GM04504 (cell line): ENCODE results near the gene CDH22.

Experiments used
- DNase-seq: peaks from one replicate; pipeline ENCODE4 v3.0.0-alpha.2; 2012; ENCODE audit warnings: low read depth

Gene CDH22

DNA sequence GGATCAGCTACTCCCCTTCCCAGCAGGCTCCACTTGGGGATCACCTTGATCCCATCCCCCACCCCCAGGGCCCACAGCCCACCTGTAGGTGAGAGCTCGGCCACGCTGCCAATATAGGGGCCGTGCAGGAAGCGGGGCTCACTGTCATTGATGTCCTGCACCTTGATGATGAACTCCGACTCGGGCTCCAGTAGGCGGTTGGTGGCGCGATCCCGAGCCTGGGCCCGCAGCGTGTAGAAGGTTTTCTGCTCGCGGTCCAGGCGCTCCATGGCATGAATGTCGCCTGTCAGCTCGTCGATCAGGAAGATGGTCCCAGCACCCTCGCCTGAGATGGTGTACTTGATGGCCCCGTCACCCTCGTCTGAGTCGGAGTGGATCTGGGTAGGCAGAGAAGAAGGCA lies 67.4 kb downstream of the CDH22 start:
- DNase-seq: no peak

DNA sequence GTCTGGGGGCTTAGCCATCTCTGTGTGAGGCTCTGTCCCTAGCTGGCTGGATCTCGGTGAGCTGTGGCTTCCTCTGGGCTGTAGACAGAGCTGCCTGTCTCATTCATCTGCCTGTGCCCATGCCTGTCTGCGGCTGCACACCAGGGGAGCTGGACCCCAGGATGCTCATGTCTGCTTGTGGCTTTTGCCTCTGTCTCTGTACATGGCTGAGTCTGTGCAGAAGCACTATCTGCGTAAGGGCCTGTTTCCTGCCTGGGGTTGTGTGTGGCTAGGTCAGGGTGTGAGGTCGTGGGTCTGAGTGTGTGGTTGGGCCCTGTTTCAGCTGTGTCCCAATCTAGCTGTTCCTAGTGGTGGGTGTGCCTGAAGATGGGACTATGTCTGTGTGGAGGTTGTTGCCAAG lies 68.2 kb downstream of the CDH22 start:
- DNase-seq: no peak

DNA sequence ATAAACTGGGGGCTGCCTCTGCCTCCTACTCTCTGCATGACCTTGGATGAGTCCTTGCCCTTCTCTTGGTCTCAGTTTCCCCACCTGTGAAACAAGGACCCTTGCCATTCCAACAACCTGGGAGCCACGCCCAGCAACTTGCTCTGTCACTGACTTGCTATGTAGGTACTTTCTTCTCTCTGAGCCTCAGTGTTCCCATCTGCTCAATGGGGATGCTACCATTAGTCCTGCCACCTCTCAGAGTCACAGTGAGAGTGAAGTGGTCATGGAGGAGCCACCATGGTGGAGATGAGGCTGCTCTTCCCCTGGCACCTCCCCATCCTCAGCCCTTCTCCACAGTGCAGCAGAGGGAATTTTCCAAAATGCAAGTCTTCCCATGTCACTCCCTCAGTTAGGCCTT lies 70.6 kb downstream of the CDH22 start:
- no peak for DNase-seq

DNA sequence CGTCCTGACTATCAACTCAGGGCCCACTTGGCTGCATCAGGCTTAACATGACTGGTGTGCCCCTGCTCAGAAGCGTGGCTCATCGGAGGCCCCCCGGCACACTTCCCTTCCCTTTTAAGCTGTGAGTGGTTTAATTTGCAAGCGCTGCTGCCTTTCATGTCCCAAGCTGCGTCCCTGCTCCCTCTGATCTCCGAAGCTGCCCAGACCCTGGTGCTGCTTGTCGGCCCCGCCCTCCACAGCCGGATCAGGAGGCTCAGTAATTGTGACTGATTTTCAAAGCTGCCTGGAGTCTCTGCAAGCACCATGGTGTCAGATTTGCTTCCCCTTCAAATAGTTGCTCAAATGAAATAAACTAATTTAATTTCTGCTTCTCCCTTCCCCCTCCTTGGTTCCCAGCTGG lies 71.1 kb downstream of the CDH22 start:
- DNase-seq: no peak

DNA sequence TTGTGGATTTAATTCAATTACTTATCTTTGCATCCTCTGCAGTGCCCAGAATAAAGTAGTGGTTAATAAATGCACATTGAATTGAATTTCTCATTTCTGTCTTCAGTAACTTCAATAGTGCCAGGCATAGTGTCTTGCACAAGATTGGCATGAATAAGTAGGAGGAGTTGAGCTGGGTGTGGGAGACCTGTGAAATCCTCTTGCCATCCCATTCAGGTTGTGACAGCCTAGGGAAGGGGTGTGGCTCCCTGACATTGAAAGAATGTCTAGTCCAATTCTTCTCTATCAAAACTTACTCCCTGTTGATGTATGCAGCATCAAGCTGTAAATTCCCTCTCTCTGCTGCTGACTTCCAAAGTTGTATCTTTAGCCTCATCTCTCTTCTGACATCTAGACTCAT lies 73.2 kb downstream of the CDH22 start:
- DNase-seq: no peak

DNA sequence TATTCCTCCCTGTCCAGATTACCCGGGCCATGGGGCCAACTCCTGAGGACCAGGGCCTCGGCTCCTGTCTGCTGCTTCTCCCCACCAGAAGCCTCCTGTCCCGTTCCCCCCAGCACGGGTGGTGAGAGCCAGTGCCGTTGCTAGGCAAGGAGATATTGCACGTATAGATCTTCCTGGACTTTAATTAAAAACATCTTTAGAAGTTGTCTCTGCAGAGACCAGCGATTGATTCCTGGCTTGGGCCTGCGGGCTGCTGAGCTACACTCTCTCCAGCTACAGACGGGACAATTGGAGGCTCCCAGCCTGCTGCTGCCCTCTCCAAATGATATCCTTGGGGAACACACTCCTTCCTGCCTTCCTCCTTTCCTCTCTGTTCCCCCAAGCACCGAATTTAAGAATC lies 74.6 kb downstream of the CDH22 start:
- no peak for DNase-seq

DNA sequence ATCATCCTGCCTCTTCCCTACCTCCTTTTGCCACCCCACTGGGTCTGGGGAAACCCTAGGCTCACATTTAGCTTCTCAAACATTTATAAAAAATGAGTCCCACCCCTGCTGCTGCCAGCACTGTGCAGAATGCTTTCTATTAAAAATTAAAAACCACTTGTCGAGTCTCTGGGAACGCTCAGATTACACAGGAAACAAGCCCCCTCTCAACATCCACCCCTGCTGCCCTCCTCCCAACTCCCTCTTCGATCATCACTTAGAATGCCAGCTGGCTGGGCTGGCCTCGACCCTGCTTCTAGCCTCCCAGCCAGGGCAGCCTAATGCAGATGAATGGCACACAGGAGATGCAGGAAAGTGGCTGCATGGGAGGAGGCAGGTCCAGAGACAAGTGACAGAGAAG lies 75.8 kb downstream of the CDH22 start:
- no peak for DNase-seq

DNA sequence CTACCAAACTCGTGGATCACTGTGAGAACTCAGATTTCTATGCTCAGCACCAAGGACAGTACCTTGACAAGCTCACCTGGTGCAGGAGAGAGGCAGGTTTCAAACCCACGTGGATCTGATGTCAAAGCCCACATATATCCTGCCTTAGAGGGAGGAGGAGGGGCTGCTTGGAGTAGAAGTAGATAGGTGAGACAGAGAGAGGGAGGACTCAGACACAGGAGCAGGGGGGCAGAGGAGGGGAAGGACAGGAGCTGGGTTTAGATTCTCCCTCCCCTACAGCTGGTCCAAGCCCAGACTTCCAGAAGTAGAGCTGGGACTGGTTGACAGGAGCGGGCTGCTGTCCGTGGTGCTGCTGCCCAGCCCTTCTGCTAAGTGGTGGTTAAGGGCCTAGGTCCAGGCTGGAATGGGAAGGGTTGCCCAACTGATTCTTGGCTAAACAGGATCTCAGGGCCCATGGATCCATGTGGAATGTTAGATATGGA lies 77.5 kb downstream of the CDH22 start:
- no peak for DNase-seq

DNA sequence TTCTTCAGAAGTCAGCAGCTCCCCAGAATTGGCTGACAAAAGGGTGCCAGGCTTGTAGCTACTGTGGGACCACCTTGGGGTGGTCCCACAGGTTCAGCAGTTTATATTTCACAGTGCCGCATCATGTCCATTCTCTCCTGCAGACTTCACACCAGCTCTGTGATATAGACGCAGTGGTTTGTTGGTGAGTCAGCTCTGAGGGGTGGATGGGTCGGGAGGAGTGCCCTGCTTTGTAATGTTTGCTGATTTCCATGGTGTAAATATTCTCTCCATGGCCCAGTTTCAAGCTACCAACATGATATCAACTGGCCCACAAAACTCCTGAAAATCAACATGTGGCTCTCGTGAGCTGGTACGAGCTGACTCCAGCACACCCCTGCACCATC lies 78.2 kb downstream of the CDH22 start:
- no peak for DNase-seq

DNA sequence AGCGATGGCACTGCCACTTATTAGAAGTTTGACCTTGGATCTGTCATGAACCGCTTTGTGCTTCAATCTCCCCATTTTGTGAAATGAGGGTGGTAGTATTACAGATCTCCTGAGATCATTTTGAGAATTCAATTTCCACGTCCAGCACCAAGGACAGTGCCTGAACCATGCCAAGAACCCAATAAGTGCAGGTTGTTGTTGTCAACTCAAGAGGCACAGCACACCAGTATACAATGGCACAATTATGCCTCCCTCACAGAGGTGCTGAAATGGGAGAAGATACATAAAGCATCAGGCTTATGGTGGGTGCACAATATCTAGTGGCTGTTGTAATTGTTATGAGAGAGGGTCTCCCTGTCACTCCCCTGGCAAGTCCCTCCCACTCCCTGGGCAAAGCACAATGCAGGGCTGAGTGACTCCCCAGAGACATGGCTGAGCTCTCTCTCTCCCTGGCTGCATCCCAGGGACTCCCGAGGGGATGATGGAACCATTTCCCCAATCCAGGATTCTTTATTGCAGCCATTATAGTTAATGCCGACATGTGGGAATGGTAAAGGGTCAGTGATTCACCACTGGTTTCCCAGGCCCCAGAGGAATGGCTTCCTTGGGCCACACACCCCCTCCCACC lies 78.7 kb downstream of the CDH22 start:
- DNase-seq: no peak

DNA sequence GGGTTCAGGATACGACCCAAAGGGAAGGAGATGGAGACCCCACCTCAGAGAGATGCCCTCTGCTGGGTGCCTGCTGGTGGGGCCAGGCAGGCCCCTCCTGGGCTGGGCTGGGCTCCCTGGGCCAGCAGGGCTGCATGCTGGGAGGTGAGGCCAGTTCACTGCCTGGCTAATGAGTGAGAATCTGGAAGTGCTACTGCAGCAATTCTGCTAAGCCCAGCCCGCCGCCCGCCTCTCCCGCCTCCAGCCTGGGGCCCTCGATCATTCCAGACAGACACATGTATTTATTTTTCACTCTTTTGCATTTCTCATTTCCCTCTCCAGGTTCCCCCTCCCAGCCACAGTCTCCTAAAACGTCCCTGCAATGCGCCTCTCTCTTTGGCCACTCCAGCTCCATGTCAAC lies 79.6 kb downstream of the CDH22 start:
- no peak for DNase-seq

DNA sequence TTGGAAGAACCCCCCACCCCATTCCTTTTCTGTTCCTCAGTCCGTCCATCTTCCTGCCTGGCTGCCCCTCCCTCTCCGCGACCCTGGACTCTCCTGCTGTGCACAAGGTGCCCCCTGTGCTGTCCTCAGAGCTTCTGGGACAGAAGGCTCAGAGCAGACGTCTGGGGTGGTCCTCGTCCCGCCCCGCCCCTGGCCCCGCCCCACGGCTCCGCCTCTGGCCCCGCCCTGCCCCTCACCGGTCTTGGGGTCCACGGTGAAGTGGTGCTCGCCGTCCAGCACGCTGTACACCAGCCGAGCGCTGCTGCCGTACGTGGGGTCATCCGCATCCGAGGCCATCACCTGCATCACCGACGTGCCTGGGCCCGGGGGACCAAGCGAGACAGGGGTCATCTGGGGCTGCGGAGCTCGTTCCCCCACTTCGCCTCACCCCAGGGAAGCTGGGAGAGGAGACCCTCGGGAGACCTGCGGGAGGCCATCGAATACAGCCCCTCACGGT lies 81.0 kb downstream of the CDH22 start:
- no peak for DNase-seq

DNA sequence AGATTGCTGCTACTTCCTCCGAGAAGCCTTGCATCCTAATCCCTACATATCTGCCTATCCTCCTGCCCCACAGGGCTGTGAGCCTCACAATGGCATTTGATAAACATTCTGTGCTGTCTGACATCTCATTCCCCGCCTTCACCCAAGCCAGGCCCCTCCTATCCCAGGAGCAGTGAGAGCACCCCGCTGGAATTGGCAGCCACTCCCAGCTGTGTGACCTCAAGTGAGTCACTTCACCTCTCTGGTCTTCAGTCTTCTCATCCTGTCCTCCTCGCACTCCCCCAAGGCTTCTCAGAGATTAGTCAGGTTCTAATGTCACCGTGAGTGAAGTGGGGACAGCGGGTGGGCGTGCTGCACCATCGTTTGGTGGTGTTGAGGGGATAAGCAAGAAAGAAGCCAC lies 81.7 kb downstream of the CDH22 start:
- DNase-seq: no peak

DNA sequence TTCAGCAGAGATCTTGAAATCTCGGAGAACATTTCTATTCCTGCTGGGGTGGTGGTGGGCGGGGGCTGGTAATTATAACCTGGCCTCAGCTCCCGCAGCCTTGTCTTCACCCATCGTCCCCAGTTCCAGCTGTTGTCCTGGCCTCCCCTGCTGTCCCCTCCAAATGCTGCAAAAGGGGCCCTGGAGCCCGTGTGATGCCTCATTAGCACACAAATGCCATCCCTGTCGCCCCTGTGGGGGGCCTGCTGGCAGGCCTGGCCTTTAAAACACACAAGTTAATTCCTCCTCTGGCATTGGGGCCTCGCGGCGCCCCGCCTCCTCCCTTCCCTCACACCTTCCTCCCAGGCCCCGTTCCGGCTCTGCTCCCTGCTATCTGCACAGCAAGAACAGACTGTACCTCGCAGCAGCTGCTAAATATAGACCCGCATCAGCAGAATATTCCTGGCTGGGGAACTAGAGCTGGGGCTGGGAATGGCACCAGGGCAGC lies 85.7 kb downstream of the CDH22 start:
- DNase-seq: no peak

DNA sequence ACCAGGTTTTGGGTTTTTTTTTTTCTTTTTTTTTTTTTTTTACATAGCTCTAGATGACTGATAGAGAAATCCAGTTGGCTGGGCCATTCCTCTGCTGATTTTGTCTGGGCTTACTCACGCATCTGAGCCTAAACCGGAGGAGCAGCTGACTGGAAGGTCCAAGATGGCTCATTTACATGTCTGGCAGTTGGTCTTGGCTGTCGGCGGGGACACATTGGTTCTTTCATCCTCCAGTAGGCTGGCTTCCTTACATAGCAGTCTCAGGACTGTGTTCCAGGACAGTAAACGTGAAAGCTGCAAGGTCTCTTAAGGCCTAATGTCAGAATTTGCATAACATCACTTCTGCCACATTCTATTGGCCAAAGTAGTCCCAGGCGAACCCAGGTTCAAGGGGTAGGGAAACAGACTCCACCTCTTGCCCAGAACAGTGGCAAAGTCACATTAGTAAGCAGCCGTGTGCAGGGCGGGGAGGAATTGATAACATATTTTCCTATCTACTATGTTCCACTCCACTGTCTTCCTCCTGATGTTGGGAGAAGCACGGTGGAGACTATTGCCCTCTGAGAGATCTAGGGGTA lies 87.0 kb downstream of the CDH22 start:
- DNase-seq: no peak

DNA sequence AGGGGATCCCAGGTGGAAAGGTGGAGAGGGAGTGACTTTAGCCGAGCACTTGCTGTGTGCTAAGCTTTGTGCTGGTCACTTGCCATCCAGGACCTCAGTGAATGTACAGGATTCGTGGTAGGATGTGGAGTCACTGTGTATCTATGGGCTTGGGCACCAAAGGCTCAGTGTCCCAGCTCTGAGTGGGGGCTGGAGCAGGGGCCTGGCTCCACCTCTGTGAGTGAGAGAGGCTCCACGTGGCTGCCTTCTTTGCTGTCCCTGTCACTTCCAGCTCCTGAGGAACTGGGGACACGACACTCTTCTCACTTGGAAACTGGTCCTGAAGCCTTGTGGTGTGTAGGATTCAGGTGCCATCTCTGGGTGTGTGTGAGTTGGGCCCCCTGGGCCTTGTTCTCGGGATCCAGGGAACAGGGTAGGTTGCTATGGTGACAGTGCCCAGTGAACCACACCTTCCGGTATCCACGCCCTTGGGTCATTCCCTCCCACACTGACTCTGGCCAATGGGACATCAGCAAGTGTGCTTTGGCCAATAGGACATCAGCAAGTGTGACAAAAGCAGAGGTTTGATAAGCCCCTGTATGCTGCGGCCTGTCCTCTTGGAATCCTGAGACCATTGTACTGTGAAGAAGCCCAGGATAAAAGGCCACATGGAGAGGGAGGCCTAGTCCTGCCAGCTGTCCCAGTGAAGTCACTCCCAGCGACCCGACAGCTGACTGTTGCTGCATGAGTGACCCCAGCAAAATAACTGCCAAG lies 87.7 kb downstream of the CDH22 start:
- no peak for DNase-seq

DNA sequence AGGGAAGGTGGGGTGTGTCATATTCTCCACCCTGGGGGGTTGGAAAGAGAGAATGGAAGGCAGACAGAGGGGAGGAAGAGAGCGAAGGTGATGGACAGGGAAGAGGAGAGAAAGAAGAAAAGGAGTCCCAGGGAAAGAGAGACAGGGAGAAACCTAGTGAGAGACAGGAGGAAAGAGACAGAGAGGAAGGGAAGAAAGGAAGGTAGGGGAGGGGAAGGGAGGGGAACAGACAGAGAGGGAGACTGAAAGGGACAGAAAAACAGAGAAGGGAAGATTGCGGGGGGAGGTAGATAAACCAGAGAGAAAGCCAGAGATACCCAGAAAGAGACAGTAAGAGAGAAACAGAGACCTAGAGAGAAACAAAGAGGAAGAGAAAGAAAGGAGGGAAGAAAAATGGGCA lies 88.4 kb downstream of the CDH22 start:
- no peak for DNase-seq

DNA sequence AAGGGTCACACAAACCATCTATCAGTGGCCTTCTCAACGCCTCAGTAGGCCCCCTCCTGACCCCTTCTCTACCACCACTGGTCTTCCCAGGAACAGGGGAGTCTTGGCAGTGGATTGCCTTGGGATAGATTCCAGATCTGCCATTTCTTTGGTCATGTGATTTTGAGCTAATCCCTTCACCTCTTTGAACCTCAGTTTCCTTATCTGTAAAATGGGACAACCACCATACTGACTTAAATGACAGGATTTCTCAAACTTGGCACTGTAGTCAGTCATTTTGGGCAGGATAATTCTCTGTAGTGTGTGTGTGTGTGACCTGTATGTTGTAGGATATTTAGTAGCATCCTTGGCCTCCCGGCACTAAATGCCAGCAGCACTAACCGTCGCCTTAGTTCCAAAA lies 89.1 kb downstream of the CDH22 start:
- no peak for DNase-seq

DNA sequence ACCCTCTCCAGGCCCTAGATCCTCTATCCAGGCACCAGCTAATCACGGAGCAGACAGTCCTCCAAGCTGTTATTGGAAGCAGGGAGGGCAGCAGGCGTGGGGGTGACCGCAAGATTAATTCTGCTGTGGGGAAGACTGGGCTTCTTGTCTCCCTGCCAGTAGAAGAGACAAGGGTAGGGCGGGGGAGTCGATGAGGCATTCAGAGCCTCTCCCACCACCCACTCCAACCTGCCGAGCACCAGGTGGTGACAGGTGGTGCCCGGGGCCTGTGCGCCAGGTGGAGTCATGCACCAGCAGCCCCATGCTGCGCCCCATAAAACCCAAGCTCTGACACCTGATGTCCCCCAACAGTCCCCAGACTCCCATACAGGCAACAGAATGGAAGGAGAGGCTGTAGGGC lies 89.6 kb downstream of the CDH22 start:
- DNase-seq: no peak

DNA sequence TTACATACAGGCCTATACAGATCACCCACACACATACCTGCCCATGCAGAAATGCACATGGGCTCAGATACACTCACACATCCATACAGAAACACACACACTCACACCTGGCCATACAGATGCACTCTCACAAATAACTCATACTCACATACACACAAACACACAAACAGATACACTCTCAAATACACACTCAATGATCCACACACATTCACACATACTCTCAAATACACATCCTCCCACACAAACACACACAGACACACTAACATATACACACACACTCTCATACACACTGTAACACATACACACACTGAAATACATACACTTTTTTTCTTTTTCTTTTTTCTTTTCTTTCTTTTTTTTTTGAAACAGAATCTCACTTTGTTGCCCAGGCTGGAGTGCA lies 90.7 kb downstream of the CDH22 start:
- DNase-seq: no peak

DNA sequence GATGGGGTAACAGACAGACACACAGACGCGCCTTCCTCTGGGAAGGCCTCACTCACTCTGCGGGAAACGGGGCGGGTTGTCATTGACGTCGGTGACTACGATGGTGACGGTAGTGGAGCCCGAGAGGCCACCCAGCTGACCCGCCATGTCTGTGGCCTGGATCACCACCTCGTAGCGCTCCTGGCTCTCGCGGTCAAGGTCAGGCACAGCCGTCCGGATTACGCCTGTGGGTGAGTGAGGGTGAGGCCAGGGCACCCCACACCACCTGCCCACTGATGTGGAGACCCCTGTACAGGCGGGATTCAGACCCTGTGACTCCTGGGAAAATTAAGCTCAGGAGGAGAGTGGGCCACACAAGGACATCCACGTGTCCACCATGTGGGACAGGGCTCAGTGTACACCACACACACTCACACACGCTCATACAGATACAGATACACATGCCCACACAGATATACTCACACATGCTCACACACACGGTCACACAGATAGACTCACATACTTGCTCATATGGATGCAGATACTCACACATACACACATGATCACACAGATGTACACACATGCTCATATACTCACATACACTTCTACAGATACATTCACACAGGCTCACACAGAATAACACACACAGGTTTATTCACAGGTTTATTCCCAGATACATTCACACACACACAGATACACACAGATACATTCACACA lies 91.4 kb downstream of the CDH22 start:
- DNase-seq: no peak

DNA sequence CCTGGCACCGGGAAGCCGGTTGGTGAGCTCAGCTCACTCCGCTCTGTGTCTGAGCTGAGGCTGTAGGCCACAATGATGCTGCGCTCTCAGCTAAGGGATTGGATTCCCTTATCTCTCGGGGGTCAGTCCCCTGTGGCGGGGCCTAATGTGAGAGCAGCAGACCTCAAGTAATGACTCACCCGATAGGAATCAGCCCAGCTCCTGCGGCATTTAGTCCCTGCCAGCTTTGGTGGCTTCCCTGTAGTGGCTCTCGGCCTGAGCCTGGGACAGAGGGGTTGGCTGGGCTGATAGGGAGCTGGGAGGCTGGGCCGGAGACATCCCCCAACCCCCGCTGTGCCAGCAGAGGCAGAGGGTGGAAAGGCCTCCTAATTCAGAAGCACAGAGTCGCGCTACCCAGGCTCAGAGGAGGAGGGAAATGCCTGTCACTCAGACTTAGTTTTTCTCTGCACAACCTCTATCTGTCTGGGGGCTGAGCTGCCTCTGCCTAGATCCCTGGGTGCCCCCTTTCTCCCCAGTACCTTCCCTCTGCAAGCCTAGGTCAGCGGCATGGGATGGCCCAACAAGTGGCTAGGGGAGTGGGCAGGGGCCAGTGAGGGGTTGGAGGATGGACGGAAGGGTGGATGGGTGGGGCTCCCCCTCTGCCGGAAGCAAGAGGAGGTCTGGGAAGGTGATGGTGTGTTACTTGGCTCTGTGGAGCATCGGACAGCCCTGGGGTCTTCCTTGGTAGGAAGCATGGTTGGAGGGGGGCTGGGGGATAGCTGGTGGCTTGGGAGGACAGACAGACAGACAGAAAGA lies 92.2 kb downstream of the CDH22 start:
- no peak for DNase-seq
